T-helper 1 cell treated with Interleukin-12 subunit alpha and Interleukin-12 subunit beta and Interleukin-4 antibody, amounts not matched to agents 30 μg/mL and 1 μg/mL, for 36 hours (primary cell): ENCODE measurements around the gene MIPEP.

Experiments
- H3K27ac Mint-ChIP-seq: one replicate; pipeline ENCODE4 v1.8.0; 2021; ENCODE audit warnings: mild to moderate bottlenecking, mixed read lengths
- H3K27me3 Mint-ChIP-seq: one replicate; pipeline ENCODE4 v1.8.0; 2021; ENCODE audit warnings: low read depth, mixed read lengths
- H3K36me3 Mint-ChIP-seq: one replicate; pipeline ENCODE4 v1.8.0; 2021; ENCODE audit warnings: low read depth, mixed read lengths
- H3K4me1 Mint-ChIP-seq: one replicate; pipeline ENCODE4 v1.8.0; 2021; ENCODE audit warnings: low read depth, mixed read lengths
- H3K4me3 Mint-ChIP-seq: one replicate; pipeline ENCODE4 v1.8.0; 2021; ENCODE audit warnings: mild to moderate bottlenecking, moderate library complexity, mixed read lengths
- H3K9me3 Mint-ChIP-seq: one replicate; pipeline ENCODE4 v1.8.0; 2021; ENCODE audit warnings: mixed read lengths

Gene MIPEP

DNA sequence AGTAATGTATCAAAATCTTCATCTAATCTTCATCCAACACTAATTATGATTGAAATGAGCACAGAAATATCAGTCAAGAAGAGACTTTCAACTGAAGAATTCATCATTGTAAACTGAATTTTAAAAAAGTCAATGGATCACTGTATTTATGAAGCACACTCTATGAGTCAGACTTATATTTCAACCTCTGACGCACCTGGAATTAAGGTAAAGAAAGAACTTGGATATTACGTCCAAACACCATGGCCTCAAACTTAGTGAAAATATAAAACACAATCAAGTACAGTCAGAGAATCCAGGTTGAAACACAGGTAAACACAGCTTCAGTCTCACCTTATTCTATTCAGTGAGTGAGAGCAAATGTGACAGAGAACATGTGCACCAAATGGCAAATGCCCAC lies 39.5 kb downstream of the MIPEP start:
- Mint-ChIP-seq H3K9me3 (no peaks in the 10 kb centered on the region), H3K4me3 (no peak overlapping the region), H3K27ac (no peak overlapping the region), H3K36me3 (peaks cover 3% of the 10 kb centered on the region), H3K4me1 (no peaks in the 10 kb centered on the region), H3K27me3 (no peaks in the 10 kb centered on the region)

DNA sequence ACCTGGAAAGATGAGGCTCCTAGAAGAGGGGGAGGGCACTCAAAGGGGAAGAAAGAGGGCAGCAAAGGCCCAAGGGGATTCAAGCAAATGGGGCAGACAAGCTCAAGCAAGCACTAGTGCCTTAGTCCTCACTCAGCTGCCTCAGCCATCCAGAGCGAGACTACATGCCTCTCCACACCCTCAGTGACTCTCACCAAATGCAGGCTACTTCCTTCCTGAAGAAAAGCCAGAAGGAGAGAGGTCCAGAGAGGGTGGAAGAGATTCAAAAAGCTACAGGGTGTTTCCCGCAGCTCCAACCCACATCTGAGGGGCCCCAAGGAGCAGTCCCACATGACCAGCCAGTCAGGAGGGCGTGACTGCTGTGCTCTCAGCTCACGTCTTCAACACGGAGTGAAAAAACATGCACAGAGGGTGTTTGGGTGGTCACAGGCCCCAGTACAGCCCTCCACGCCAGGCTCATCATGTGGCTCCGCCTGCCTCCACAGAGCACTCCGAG lies 40.5 kb downstream of the MIPEP start:
- Mint-ChIP-seq H3K4me1 (peaks cover 6% of the 10 kb centered on the region), H3K27ac (no peak overlapping the region)

DNA sequence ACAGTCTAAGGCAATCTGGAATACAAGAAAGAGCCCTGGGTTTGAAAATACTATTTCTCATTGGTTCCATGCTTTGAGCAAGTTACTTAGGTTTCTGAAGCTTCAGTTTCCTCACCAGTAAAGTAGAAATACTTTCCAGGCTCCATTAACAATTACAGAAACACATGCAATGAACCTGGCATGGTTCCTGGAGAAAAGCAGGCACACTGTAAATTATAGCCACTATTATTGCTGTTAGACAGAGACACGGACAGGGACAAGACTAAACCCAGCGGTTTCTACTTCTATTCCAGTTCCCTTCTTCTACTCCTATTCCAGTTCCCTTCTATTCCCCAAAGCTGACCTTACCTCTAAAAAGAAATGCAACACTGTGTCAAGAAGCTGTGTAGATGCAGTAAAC lies 41.2 kb downstream of the MIPEP start:
- Mint-ChIP-seq H3K36me3 (peaks cover 3% of the 10 kb centered on the region), H3K4me1 (peaks cover 6% of the 10 kb centered on the region), H3K27ac (no peak overlapping the region), H3K4me3 (no peak overlapping the region), H3K27me3 (no peaks in the 10 kb centered on the region), H3K9me3 (no peaks in the 10 kb centered on the region)

More for the DNA sequence above, 40.5 kb downstream of the MIPEP start:
- Mint-ChIP-seq H3K9me3 (no peaks in the 10 kb centered on the region), H3K36me3 (peaks cover 3% of the 10 kb centered on the region), H3K27me3 (no peaks in the 10 kb centered on the region), H3K4me3 (no peak overlapping the region)

DNA sequence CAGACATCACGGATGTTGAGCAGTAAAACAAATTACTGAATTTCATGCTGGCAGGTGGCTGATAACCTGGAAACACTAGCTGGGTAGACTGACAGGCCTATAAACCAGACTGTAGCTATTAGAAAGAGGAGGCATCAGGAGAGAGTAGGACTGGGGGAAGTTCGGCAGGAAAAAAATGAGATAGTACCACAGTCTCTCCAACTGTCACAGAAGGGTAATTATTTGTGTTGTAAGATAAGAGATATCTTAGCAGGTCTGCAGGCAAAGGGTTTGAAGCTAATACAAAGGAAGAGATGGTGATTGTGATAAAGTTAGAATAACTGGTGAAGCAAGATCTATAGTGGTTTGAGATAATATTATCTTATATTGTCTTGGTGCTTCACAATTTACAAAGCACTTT lies 41.7 kb downstream of the MIPEP start:
- Mint-ChIP-seq H3K4me1 (peaks cover 6% of the 10 kb centered on the region), H3K36me3 (peaks cover 3% of the 10 kb centered on the region), H3K27me3 (no peaks in the 10 kb centered on the region), H3K27ac (no peak overlapping the region), H3K4me3 (no peak overlapping the region), H3K9me3 (no peaks in the 10 kb centered on the region)

DNA sequence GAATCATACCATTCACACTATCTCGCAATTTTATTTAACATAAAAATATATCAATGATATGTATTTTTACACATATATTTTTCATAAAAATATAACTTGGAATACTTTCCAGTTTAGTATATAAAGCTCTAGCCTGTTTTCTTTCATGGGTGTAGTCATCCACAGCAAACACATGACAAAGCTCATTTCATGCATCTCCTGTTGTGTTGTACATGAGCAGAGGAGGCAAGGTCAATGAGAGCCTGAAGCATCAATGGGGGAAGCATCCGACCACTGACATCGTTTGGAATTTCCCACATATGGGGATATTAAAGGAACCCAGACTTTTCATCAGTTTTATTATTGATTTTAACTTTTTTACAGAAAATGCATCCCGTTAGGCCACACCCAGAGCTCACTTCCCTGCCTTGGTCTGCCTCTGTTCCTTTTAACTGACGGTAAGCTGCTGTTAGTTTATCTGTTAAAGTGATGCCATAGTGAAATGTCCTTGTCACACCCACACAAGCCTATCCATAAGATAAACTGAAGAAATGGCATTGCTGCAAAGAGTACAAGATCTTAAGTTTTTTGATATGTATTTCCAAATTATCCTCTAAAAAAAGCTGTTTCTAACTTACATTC lies 44.0 kb downstream of the MIPEP start:
- no peak overlapping the region for H3K4me3 Mint-ChIP-seq
- no peaks in the 10 kb centered on the region for H3K27me3 Mint-ChIP-seq
- H3K27ac Mint-ChIP-seq, result no peak overlapping the region
- H3K36me3 Mint-ChIP-seq, result no peaks in the 10 kb centered on the region
- H3K4me1 Mint-ChIP-seq, result peaks cover 7% of the 10 kb centered on the region
- no peaks in the 10 kb centered on the region for H3K9me3 Mint-ChIP-seq

DNA sequence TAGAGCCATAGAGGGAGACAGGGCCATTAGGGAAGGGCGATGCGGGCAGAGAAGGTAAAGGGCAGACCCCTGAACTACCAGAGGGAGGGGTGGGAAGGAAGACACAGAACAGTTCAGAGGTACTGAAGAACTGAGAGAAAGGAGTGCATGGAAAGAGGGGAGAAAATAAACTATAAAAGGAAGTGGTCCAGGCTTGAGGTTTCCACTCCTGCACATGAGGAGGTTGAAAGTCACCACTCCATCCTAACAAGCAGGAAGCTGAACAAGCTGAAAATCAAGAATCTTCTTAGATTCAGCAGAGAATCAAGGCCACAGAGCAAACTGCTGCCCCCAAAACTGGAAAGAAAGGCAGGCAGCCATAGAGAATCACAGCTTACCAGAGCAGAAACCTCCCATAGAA lies 45.1 kb downstream of the MIPEP start:
- Mint-ChIP-seq H3K27ac (no peak overlapping the region), H3K9me3 (no peaks in the 10 kb centered on the region), H3K4me3 (no peak overlapping the region), H3K36me3 (no peaks in the 10 kb centered on the region), H3K4me1 (peaks cover 7% of the 10 kb centered on the region), H3K27me3 (no peaks in the 10 kb centered on the region)

DNA sequence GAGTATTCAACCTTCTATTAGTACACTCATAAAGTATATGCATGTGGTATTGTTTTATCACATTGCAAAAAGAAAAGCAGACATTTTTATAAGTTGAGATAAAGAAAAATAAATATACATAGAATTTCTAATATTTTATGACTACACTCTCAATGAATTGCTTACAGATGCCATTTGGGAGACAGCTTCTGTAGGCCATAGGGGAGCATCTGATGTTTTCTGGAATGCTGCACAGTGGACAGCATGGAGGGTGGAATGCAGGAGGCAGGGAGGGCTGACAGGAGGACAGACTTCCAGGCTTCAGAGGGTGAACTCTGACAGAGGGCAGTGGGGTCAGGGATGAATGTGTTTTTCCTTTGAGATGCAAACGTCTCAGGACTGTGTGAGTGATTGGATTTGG lies 45.8 kb downstream of the MIPEP start:
- H3K4me3 Mint-ChIP-seq, result no peak overlapping the region
- no peak overlapping the region for H3K27ac Mint-ChIP-seq
- no peaks in the 10 kb centered on the region for H3K27me3 Mint-ChIP-seq
- H3K36me3 Mint-ChIP-seq, result no peaks in the 10 kb centered on the region
- H3K4me1 Mint-ChIP-seq, result peaks cover 7% of the 10 kb centered on the region
- no peaks in the 10 kb centered on the region for H3K9me3 Mint-ChIP-seq

DNA sequence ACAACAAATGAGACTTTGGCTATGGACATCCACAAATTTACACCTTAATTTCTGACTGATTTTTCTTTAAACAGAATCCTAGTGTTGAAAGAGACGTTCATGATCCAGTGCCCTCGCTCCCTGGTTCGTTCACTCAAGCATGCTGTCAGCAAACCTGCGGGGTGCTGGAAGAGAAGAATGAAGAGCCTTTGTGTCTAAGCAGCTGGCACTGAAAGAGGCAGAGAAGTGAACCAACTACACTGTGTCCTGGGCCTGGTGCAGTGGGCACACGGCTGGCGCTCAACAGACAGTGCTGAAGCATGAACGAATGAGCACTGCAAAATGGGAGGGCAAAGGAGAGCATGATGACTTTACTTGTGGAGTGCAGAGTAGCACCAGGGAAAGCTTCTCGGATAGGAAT lies 46.8 kb downstream of the MIPEP start:
- peaks cover 7% of the 10 kb centered on the region for H3K4me1 Mint-ChIP-seq
- no peak overlapping the region for H3K27ac Mint-ChIP-seq
- H3K9me3 Mint-ChIP-seq, result no peaks in the 10 kb centered on the region
- no peak overlapping the region for H3K4me3 Mint-ChIP-seq
- no peaks in the 10 kb centered on the region for H3K36me3 Mint-ChIP-seq
- no peaks in the 10 kb centered on the region for H3K27me3 Mint-ChIP-seq

DNA sequence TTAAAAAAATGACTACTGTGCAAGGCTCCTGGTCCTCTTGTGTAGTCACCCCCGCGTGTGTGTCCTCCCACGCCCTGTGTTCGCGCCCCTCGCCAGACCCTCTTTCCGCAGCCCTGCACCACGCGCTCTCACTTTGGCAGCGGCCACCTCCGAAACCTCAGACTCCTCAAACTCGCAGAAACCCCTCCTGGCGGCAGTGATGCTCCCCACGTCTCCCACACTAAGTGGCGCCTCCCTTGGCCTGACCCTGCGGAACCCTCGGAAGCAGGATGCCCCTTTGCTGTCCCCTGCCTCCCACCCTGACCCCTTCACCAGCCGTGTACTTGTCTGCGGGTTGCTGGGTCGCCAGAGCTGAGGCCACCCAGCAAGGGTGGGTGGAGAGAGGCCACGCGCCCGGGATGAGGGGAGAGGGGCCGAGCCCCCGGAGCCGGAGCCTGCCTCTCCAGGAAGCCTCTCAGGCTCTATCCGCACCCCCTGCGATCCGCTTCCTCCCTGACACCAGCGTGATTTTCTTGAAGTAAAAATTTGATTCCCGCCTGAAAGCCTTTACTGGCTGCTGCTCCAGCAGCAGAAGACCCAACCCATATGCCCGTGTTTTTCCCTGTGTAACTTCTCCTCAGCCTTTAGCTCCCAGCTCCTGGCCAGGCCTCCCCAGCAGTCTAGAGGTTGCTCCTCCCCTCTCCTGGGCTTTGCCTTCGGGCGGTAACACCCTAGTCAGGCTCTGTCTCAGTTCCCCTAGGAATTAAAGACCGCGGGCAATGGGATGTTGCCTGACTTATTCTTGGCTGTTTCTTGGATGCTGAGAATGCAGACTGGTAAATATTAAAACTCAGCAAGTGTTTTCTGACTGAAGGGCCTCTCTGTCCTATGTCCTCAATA lies 55.2 kb downstream of the MIPEP start:
- Mint-ChIP-seq H3K27me3 (no peaks in the 10 kb centered on the region), H3K27ac (no peak overlapping the region), H3K4me1 (no peaks in the 10 kb centered on the region), H3K4me3 (no peak overlapping the region), H3K36me3 (no peaks in the 10 kb centered on the region), H3K9me3 (no peaks in the 10 kb centered on the region)

DNA sequence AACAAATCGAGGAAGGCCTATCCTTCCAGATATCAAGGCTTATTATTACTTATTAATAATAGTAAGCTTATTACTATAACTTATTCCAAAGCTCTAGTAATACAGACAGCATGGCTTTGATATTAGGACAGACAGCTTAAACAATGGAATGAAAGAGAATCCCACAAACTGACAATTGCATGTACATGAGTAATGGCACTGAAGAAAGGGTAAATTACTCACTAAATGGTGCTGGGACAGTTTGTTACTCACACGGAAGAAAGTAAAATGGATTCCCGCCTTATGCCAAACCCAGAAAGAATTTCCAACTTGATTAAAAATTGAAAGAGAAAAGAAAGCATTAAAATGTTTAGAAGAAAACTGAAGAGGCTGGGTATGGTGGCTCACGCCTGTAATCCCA lies 60.3 kb downstream of the MIPEP start:
- H3K27me3 Mint-ChIP-seq, result no peaks in the 10 kb centered on the region
- H3K4me1 Mint-ChIP-seq, result no peaks in the 10 kb centered on the region
- H3K9me3 Mint-ChIP-seq, result no peaks in the 10 kb centered on the region
- H3K27ac Mint-ChIP-seq, result no peak overlapping the region
- no peak overlapping the region for H3K4me3 Mint-ChIP-seq
- peaks cover 2% of the 10 kb centered on the region for H3K36me3 Mint-ChIP-seq

DNA sequence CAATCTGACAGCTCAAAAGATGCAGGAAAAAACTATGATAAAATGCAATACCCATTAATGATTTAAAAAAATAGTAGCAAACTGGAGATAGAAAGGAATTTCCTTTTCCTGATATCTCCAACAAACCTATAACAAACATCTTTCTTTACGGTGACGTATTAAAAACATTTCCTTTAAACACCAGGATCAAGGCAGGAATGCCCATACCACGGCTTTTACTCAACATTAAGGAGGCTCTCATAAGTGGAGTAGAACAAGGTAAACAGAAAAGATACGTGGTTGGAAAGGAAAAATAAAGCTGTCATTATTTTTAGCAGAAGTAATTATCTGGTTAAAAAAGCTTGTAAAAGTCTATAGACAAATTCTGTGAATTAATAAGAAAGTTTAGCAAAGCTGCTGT lies 61.1 kb downstream of the MIPEP start:
- Mint-ChIP-seq H3K27me3 (no peaks in the 10 kb centered on the region), H3K4me3 (no peak overlapping the region), H3K36me3 (peaks cover 2% of the 10 kb centered on the region), H3K27ac (no peak overlapping the region), H3K4me1 (no peaks in the 10 kb centered on the region), H3K9me3 (no peaks in the 10 kb centered on the region)

DNA sequence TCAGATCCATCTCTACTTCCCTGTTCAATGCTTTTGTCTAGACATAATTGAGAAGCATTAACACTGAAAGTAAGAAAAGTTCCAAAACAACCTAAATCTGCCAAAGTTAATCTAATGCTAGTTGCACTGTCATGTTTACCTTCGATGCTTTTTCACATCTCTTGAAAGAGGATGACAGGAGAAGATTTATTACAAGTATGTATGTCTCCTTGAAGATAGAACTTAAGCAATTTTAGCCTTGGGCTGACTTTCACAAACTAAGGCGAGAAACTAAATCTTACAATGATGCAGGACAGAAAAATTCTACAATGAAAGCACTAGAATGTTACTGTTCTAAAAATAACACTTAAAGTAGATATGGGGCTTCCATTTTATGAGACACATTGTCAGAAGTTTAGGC lies 64.0 kb downstream of the MIPEP start:
- Mint-ChIP-seq H3K9me3 (no peaks in the 10 kb centered on the region), H3K4me3 (no peak overlapping the region), H3K27me3 (no peaks in the 10 kb centered on the region), H3K36me3 (peaks cover 2% of the 10 kb centered on the region), H3K27ac (no peak overlapping the region), H3K4me1 (no peaks in the 10 kb centered on the region)

DNA sequence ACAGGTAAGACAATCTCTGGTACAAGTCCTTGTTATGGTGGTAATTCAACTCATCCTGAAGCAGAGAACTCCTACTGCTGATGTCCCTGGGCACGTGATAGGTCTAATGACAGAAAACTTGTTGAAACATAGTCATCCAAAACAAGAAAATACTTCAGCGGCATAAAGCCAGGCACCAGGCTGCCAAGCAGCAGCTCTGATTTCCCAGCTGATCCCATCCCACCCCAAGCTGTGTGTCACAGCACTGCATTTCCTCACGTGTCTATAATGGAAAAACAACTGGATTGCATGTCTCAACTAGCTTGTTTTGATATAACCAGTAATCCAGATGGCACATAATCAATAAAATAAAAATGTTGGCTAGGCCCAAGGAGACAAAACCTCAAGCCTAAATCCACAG lies 64.8 kb downstream of the MIPEP start:
- Mint-ChIP-seq H3K36me3 (peaks cover 2% of the 10 kb centered on the region), H3K27ac (no peak overlapping the region), H3K27me3 (no peaks in the 10 kb centered on the region), H3K4me1 (no peaks in the 10 kb centered on the region), H3K9me3 (no peaks in the 10 kb centered on the region), H3K4me3 (no peak overlapping the region)

DNA sequence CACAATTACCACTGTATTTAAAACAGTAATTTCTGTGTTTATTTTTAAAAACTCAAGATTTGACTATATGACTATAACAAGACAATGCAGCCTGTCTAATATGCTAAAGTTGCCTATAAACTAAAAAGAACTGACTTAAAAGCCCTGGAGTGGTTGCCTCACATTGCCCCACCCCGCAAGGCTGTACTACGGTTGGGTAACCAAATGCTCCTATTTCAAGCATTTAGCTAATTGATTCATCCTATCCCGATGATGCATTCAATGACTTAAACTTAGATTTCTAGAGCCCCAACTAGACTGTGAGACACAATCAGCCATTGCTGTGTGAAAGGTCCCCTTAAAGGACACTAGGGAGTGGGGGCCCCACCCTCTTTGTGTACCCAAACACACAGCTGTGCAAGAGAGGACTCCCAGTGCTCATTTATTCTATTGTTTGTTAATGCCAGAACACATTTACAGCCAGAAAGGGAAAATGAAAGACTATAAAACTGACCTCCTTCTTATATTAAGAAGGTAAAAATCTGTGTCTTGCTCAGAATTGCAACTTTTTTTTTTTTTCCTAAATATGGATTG lies 66.9 kb downstream of the MIPEP start:
- H3K36me3 Mint-ChIP-seq, result peaks cover 2% of the 10 kb centered on the region
- H3K4me3 Mint-ChIP-seq, result no peak overlapping the region
- no peaks in the 10 kb centered on the region for H3K4me1 Mint-ChIP-seq
- no peak overlapping the region for H3K27ac Mint-ChIP-seq
- H3K27me3 Mint-ChIP-seq, result no peaks in the 10 kb centered on the region
- H3K9me3 Mint-ChIP-seq, result no peaks in the 10 kb centered on the region

DNA sequence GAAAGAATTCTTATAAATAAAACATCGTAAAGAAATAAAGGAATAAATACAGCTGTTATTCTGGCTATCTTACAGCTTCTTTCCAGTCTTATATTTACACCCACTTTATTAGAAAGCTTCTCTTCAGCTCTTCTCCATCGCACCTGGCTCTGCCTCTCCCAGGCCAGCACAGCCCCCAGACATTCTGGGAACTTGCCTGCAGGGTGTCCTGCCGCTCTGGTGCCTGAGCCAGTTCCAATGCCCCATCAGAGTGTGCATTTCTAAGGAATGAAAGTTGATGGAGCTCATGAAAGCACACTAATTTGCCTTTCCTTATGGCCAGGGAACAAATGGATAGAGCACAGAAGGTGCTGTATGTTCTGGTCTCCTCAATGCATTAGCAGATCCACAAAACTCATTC lies 68.7 kb downstream of the MIPEP start:
- Mint-ChIP-seq H3K4me1 (no peaks in the 10 kb centered on the region), H3K27me3 (no peaks in the 10 kb centered on the region), H3K36me3 (peaks cover under 1% of the 10 kb centered on the region), H3K4me3 (no peak overlapping the region), H3K27ac (no peak overlapping the region), H3K9me3 (no peaks in the 10 kb centered on the region)
